LNCAP (cell line): ENCODE results near the gene SPEN.

Experiments
- TF ChIP-seq, protein P1 (sequence below): fragments of 450-650 bp; IDR thresholded peaks from 2 replicates; pipeline ENCODE4 v1.5.1; 2017; ENCODE audit warnings: mild to moderate bottlenecking

SPEN gene, protein sequence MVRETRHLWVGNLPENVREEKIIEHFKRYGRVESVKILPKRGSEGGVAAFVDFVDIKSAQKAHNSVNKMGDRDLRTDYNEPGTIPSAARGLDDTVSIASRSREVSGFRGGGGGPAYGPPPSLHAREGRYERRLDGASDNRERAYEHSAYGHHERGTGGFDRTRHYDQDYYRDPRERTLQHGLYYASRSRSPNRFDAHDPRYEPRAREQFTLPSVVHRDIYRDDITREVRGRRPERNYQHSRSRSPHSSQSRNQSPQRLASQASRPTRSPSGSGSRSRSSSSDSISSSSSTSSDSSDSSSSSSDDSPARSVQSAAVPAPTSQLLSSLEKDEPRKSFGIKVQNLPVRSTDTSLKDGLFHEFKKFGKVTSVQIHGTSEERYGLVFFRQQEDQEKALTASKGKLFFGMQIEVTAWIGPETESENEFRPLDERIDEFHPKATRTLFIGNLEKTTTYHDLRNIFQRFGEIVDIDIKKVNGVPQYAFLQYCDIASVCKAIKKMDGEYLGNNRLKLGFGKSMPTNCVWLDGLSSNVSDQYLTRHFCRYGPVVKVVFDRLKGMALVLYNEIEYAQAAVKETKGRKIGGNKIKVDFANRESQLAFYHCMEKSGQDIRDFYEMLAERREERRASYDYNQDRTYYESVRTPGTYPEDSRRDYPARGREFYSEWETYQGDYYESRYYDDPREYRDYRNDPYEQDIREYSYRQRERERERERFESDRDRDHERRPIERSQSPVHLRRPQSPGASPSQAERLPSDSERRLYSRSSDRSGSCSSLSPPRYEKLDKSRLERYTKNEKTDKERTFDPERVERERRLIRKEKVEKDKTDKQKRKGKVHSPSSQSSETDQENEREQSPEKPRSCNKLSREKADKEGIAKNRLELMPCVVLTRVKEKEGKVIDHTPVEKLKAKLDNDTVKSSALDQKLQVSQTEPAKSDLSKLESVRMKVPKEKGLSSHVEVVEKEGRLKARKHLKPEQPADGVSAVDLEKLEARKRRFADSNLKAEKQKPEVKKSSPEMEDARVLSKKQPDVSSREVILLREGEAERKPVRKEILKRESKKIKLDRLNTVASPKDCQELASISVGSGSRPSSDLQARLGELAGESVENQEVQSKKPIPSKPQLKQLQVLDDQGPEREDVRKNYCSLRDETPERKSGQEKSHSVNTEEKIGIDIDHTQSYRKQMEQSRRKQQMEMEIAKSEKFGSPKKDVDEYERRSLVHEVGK (N-terminal part only)

DNA sequence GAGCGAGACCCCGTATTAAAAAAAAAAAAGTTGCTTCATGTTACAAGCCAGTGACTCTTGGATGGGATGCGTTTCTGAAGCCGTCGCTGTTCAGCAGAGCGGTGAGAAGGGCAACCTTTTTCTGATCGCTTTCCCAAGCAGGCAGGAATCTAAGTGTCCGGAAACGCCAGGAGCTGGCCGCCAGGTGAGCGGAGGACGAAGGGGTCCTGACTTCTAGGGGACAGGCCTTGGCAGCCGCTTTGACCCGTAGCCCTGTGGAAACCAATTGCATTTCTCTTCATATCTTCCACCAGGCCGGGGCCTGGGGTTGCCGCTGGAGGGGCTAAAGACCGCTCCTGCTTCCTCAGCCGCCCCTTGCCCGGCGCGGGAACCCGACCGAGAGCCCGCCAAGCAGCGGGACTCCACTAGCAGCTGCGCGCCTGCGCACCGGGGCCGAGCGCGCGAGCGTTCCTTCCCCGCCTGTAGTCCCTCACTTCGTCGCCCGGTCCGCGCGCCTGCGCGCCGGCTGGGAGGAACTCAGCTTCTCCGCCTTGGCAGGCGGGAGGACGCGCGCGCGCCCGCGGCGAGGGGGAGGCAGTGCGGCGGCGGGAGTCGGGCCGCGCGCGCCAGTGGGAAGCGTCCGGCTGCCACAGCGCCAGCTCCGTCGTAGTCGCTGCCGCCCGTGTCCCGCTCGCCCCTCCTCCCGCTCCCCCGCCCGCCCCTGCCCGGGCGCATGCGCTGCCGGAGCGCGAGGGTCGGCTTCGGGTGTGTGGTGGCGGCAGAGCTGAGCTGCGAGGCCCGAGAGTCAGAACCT is at the start of gene SPEN:
TSS of gene SPEN (plus strand) at position 608 of the 793 bp plus-strand sequence. CDS start 361 bp downstream, outside the sequence.
- TF ChIP-seq, protein P1, sequence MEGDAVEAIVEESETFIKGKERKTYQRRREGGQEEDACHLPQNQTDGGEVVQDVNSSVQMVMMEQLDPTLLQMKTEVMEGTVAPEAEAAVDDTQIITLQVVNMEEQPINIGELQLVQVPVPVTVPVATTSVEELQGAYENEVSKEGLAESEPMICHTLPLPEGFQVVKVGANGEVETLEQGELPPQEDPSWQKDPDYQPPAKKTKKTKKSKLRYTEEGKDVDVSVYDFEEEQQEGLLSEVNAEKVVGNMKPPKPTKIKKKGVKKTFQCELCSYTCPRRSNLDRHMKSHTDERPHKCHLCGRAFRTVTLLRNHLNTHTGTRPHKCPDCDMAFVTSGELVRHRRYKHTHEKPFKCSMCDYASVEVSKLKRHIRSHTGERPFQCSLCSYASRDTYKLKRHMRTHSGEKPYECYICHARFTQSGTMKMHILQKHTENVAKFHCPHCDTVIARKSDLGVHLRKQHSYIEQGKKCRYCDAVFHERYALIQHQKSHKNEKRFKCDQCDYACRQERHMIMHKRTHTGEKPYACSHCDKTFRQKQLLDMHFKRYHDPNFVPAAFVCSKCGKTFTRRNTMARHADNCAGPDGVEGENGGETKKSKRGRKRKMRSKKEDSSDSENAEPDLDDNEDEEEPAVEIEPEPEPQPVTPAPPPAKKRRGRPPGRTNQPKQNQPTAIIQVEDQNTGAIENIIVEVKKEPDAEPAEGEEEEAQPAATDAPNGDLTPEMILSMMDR: no peak

DNA sequence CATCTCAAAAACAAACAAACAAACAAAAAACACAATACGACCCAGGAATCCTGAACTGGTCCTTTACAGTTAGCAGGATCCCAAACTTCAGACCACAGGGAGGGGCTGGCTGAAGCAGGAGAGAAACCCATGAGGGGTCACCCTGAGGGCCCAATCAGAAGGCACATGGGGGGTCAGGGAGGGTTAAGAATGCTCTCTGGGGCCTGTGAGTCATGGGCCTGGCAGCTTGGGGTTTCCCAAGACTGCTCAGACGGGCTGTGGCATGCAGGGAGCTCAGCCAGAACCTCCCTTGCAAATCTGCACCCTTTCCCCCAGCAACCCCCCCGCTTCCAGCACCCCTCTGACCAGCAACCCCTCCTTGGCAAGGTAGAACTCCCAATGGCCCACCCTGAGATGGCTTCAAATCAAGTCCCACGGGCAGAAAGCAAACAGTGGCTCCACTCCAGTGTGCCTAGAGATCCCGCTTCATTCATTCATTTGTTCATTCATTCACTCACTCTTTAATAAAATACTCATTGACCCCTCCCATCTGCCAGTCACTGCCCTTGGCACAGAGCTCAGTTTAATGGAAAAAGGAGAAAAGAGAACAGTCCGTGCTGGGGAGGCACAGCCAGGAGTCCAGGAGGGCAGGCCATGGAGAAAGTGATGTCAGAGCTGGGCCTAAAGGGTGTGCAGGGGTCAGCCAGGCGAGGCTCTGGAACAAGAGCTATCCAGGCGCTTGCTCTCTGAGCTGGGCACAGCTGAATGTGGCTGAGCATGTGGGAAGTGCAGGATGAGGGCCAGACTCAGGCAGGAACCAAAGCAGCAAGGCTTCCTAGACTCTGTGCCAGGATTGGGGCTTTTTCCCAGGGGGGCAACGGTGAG is 48.3 kb upstream of the SPEN start:
- TF ChIP-seq, protein P1: no peak

DNA sequence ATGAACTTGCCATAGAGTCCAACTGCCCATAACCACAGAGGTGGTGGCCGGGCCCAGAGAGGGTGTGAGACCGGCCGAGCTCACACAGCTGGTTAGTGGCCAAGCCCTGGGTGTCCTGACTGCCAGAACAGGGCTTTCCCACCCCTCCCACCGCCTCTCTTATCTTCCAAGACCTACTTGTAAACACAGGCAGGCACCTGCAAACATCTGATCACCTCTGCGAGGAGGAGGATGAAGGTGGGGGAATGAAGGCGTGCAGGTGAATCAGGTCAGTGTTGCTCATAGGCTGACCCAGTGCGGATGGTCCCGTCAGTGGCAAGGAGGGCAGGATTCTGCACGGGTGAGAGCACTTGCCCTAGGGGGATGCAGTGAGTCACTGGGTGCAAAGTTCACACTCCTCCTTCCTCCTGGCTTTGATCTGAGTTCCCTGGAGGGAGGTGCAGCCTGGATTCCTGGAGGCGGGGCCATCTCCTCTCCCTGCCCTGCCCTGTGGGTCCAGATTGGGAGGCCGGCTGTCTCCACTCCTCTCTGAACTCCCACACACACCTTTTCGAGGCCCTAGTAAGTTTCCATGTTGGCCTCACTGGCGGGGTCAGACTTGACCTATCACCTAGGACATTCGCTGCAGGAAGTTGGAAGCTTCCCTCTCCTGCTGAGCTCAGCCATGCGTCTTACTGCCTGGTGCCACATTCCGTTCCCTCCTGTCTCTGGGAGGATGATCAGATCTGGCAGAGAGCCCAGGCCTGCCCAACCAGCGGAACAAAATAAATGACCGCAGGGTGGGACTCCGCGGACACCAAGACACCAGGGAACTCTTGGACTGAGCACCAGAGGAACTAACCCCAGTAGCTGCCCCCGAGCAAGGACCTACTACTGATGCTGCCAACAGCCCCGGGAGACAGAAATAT is 47.3 kb upstream of the SPEN start:
- TF ChIP-seq, protein P1: no peak

DNA sequence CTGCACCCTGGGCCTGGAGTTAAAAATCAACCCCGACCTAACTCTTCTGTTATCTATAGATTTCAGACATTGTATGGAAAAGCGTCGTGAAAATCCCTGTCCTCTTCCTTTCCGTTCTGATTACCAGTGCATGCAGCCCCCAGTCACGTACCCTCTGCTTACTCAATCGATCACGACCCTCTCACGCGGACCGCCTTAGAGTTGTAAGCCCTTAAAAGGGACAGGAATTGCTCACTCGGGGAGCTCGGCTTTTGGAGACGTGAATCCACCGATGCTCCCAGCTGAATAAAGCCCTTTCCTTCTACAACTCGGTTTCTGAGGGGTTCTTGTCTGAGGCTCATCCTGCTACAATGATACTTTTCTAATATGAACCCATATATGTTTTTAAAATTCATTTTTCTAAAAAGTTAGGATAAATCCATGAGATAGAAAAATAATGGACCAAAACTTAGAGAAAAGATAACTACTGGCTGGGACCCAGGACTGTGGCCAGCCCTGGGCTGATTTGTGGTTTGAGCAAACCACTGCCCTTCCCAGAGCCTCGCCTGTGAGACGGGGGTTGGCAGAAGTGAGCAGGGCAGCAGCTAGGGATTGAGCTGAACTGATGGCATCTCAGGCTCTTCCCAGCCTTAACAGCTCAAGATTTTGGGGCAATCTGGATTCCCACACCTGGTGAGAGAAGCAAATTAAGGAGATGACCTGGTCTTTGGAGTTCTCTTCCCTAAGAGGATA is 45.1 kb upstream of the SPEN start:
- TF ChIP-seq, protein P1: no peak

DNA sequence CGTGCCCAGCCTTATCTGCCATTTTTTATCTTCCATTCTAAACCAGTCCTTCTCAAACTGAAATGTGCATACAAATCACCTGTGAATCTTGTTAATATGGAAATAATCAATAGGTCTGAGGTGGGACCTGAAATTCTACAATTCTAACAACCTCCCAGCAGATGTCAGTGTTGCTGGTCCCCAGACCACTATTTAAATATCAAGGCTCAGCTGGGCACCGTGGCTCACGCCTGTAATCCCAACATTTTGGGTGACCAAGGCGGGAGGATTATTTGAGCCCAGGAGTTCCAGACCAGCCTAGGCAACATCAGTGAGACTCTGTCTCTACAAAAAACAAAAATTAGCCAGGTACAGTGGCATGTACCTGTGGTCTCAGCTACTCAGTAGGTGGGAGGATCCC is 44.1 kb upstream of the SPEN start:
- TF ChIP-seq, protein P1: no peak
